GM21717 (cell line): ENCODE results near the gene AK5.

ENCODE experiments used
- ATAC-seq: cut with Tn5 transposase; IDR thresholded peaks from one replicate; pipeline ENCODE4 v1.9.1; 2021; ENCODE audit warnings: mild to moderate bottlenecking, moderate library complexity; ENCODE audit not compliant: unreplicated experiment

The AK5 gene

DNA sequence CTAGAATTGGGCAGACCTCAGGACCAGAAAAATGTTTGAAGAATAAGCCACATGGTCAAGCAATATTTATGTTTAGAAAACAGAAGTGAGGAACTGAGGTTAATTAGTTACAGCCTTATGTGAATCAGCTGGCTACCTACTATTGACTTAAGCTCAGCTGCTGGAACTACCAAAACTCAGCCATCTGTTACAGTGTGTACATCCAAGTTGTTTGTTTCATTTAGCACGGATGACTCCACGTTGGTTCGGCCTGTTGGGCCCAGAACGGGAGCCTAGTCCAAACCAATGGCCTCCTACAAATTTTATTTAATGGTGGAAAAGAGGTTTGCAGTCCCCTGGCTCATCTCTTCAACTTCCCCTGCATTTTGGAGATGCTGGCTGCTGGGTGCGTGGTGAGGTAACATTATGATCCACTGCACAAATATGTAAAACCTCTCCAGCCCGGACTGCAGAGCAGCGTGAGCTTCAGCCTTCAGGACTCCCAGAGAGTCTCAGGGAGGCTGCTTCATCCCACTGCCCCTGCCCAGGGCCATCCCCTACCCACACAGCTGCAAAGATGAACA lies 257.2 kb downstream of the AK5 start:
- ATAC-seq, result peak; percentile 54

DNA sequence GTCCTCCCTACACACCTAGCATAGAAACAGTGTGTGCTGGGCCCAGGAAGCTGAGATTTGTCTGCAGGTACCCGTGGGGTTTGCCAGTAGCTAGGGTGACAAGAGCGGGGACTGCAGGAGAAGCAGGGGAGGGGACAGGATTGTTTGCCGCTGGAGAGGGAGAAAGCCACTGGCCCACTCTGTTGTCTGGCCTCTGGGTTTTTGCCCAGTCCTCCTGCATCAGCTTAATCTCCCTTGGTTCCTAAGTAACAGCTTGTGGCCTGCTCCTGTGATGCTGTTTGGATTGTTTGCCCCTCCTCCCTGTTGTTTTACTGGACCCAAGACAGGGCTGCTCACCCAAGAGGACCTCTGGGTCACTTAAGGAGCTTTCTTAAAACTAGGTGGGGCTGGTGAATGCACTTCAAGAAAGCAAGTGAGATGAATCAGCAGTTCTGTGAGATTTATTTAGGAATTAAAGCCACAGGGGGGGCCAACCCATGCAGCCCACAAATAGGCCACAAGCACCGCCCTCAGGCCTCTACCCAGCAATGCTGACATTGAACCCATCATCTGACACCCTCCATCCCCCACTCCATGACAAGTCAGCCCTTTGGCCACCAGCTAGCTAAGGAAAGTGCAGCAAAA lies 257.8 kb downstream of the AK5 start:
- no peak for ATAC-seq

DNA sequence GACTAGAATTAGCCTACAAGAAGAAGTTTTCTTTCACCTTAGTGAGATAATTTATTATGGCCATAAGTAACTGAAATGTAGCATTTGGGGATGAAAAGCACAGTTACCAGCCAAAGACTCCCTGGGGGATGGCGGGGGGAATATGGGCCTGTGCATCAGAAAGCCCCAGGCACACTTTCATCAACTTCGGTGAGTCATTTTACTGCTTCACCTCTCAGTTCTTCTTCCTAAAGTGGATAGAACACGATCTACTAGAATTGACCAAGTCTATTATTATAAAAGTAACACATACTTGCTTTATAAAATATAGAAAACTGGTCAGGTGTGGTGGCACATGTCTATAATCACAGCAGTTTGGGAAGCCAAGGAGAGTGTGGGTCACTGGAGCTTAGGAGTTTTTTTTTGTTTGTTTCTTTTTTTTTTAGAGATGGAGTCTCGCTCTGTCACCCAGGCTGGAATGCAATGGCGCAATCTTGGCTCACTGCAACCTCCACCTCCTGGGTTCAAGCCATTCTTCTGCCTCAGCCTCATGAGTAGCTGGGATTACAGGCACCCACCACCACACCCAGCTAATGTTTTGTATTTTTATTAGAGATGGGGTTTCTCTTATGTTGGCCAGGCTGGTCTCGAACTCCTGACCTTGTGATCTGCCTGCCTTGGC lies 258.8 kb downstream of the AK5 start:
- no peak for ATAC-seq

DNA sequence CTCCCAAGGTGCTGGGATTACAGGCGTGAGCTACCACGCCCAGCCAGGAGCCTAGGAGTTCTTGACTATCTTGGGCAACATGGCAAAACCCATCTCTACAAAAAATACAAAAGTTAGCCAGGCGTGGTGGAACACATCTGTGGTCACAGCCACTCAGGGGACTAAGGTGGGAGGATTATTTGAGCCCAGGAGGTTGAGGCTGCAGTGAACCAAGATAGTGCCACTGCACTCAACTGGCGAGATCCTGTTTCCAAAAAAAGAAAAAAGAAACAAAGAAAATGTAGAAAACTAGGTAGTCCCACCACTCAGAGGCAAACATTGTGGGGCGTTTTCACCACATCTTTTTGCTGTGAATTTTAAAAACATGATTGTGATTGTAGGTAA lies 259.3 kb downstream of the AK5 start:
- peak; percentile 49 for ATAC-seq

DNA sequence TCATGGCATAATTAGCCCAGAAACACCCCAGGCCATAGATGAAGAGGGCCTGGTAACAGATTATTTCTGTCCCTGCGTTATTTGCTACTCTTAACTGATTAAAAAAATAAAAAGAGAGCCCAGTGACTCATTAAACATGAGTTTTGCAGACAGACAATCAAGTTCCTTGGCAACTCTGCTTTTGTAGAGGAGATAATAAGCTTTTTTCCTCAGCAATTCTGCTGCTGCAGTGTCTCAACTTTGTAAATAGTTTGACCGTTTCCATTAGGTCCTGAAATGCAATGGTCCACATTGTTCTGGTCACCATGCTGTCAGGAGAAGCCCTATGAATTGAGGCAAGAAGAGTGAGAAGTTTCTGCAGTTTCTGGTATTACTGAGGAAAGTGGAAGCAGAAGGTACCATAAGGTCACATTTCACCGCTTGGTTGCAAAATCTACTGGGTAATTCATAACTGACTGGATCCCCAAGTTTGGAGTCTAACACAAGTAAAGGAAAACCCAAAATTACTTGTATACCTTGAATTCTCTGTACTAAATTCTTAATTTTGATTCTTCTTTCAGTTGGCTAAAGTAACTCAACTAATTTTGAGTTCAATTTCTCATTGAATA lies 261.1 kb downstream of the AK5 start:
- no peak for ATAC-seq

DNA sequence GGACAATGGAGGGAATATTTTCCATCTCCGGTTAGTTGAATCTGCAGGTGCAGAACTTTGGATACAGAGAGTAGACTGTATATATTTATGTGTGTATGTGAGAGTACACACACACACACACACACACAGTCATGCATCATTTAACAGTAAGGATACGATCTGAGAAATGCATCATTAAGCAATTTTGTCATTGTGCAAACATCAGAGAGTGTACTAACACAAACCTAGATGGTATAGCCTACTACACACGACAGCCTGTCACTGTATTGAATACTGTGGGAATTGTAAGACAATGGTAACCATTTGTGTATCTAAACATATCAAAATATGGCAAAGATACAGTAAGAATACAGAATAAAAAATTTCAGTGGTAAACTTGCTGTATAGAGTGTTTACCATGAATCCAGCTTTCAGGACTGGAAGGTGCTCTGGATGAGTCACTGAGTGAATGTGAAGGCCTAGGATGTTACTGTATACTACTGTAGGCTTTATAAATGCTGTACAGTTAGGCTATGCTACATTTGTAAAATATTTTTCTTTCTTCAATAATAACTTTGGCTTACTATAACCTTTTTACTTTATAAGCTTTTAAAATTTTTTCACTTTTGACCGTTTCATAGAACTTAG lies 262.1 kb downstream of the AK5 start:
- ATAC-seq, result no peak

DNA sequence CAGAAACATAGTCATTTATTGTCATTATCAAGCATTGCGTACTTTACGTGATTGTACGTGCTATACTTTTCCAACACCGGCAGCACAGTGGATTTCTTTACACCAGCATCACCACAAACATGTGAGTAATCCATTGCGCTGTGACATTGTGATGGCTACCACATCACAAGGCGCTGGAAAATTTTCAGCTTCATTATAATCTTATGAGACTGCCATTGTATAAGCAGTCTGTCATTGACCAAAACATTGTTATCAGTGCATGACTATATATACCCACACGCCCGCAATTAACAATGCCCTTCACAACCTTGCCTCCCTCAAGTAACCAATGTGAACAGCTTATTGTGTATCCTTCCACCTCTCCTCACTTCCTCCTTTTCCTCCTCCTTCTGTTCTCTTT lies 263.0 kb downstream of the AK5 start:
- no peak for ATAC-seq

DNA sequence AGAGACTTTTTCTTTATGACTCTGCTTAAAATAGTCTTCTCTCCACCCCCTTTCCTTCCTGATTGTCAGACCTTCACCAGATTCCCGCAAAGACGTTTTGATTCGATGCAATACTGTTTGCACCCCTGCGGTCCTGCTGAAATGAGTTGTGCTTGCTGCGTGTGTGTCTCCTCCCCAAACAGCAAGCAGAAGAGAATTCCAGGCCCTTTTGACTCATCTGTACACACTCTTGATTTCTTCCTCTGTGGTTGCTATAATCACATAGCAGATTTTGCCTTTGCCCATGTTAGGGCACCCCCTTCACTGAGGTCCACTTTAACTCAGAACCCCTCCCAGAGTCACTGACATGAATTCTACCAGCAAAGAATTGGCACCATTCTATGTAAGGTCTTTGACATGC lies 264.2 kb downstream of the AK5 start:
- ATAC-seq, result no peak

DNA sequence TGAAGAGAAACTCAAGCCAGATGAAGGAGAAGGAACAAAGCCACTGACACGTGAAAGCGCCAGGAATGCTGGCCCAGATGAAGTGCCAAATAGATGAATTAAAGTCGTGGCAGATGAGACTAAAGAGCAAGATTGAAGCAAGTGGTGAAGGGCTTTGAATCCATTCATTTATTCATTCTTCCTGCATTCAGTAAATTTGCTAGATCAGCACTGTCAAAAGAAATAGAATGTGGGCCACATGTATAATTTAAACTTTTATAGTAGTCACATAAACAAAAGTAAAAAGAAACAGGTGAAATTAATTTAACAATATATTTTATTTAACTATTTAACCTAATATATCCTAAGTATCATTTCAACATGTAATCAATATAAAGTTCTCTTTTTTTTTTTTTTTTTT lies 265.1 kb downstream of the AK5 start:
- ATAC-seq, result no peak

DNA sequence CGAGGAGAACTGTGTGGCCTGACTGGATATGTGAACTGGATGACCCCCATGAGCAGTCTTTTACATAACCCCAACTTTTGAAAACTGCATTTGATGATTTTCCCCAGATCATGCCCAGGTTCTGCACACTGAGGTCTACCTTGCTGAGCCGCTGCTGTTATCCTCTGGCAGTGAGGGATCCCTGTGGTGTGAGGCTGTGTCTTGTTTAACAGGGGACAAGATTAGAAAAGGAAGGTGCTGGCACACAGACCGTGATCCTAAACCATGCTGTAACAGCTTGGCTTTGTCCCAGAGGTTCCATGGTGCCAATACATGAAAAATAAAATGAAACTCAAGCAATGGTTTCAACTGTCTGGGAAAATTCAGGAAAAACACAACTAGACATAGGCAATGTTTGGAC lies 266.5 kb downstream of the AK5 start:
- no peak for ATAC-seq

DNA sequence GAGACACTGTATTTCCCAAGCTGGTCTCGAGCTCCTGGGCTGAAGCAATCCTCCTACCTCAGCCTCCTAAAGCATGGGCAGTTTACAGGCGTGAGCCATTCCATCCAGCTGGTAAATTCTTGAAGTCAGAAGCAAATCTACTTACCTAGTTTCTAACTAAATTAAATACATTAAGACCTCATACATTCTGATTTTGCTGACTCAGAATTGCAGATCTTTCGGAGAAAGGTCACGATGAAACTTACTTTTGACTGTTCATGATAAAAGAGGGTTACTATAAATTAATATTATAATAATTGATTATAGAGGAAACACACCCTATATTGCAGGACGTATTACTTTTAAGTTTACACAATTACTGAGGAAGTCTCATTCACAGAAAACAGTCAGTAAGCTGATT lies 268.3 kb downstream of the AK5 start:
- ATAC-seq, result no peak

DNA sequence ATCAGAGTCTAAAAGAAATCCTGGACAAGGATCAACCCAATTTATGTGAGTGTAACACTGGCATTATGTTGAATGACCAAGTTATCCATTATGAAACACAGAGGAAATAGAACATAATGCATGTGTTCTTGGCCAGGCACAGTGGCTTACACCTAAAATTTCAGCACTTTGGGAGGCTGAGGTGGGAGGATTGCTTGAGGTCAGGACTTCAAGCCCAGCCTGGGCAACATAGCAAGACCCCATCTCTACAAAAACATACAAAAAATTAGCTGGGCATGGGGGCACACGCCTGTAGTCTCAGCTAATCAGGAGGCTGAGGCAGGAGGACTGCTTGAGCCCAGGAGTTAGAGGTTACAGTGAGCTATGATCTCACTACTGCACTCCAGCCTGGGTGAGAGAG lies 270.8 kb downstream of the AK5 start:
- no peak for ATAC-seq

DNA sequence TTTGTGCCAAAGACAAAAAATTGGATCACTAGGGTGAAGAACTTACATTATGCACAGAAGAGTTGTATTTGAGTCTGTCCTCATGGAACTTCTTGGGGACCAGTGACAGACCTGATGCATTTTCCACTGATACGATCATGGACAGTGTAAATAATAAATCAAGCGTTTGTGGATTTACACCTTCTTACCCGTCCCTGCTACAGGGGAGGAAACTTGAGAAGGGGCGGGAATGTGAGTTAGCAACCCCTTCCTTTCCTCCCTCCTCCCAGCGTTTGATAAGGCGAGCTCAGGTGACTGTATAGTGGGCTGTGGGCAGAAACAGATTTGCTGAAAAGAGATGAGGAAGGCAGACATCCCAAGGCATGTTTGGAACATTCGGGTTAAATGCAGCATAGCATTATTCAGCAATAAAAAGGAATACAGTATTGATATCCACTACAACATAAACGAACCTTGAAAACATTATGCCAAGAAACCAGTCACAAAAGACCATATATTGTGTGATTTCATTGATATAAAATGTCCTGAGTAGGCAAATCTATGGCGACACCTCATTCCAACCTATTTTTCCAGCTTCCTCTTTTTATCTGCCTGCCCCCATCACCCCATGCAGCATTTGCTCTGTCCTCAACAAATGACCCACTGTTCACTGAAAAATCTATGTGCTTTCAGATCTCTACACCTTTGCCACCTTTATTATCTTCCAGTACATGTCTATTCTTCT lies 271.9 kb downstream of the AK5 start:
- no peak for ATAC-seq

DNA sequence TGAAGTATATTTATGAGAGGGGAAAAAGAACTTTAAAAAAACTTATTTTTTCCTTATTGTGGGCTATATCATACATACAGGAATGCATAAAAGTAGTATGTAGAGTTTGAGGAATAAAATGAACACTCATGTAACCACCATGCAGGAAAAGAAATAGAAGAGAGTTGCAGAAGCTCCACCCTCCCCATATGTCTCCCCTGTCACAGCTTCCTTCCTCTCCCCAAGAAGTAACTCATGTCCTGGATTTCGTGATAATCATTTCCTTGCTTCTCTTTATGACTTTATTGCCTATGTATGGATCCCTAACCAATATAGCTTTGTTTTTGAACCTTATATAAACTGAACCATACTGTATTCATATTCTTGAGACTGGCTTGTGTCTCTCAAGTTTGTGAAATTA lies 274.2 kb downstream of the AK5 start:
- ATAC-seq, result no peak

DNA sequence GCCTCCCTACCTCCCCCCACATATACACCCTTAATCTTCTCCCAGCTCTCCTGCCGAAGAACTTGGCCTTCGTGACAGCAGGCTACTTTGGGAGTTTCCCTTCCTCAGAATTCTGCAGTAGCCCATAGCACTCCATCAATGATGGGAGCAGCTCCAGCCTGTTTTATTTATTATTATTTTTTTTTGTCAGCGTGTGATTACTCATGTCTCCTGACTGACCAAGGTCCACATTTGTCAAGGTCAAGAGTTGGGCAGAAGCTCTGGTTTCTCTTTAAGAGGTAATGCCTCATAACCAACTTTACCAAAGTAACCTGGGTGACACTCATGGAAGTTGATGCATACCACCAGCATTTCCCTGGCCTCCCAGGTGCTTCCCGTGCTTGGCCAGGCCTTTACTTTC lies 275.2 kb downstream of the AK5 start:
- no peak for ATAC-seq

DNA sequence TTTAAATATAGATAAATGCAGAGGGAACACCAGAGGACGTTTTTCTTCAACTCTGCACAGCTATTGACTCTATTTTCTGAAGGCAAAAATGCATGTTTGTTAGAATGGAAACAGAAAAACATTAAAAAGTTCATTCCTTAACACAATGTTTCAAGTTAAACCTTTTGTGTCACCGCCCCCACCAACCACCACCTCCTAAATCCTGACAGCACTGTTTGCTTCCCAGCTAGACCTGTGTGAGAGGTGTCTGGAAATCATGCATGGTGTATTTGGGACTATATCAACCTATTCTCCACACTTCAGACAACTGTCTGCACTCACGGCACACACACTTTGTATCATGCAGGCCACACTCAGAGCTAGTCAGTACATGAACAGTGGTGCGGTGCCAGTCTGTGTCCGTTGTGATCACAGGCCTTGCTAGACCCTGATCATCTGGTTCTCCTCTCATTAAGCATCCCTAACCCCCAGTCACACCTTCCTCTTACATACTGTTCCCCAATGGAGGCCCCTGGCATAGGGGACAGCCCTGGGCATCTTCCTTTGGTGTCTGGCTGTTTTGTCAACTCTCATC lies 276.9 kb downstream of the AK5 start:
- ATAC-seq, result no peak

DNA sequence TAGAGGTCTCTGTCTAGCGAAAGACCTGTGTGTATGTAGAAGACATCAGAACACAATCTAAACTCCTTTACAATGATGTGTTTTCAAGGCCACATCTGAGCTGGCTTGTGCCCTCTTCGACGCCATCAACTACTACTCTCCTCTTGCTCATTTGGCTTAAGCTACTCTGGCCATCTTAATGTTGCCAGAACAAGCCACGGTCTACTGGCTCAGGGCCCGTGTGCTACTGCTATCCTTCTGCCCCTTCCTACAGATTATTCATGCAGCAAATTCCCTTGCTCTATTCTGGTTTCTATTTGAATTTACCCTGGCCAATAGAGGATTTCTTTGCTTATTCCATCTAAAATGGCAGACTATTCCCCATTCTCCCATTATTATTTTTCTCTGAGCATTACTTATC lies 278.9 kb downstream of the AK5 start:
- no peak for ATAC-seq

DNA sequence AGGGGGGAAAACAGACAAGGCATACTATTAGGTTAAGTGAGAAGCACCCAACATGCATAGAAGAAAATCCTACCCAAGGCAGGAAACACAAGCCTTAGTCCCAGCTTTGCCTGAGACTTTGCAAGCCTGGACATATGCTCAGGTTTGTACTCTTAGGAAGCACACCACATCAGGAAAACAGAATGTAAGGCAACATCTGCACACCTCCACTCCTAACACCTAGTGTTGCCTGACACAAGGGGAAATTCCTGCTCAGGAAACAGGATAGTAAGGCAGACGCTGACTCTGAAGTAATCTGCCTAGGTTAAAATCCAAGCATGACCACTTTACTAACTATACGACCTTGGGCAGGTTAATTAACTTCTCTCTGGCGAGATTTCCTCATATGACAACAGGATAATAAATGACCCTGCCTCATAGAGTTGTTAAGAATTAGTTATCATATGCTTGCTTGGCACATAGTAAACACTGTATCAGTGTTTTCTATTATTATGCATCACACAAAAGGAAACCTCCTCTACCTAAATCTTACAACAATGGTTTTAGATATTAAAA lies 280.9 kb downstream of the AK5 start:
- no peak for ATAC-seq

DNA sequence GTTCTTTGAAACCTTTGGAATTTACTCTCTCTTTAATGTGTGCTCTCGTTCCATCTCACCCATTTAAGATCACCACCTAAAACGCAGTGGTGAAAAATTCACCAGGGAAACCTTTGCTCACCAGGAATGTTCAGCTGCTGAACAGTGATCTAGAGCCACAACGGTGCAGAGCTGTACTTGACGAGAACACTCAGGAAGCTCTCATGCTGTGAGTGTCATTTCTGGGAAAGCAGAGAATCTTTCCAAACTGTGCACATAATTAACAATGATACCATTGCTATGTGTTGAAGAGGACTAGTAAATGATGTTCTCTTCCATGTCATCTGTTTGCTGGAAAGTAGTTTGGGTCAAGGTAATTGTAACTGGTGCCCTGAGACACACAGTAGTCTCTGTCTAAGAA lies 283.5 kb downstream of the AK5 start:
- no peak for ATAC-seq

DNA sequence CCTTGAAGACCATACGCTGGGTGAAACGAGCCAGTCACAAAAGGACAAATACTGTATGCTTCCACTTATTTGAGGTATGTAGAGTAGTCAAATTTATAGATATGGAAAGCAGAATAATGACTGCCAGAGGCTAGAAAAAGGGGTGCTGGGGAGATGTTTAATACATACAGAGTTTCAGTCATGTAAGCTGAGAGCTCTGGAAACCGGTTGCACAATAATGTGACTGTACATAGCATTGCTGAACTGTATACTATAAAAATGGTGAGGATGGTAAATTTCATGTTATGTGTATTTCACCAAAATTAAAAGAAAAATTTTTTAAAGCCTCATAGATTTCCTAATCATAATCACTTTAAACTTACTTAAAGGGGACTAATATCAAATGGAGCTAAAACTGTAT lies 289.8 kb downstream of the AK5 start:
- no peak for ATAC-seq

DNA sequence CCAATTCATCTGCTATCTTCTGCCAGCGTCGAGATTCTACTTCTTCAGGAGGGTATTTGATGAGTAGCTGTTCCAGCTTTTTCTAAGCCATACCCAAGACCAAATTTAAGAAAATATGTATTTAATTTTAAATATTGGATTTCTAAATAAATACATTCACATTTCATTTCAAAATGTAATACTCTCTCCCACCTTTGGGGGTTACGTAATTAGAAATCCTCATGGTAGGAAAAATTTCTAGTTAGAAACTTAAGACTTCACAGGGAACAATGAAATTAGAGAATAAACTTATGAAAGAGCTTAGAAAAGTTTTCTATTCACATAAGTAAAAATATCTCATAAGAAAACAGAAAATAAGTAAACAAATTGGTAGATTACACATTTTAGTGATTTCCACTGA lies 297.7 kb downstream of the AK5 start:
- ATAC-seq, result no peak
